AG10803 (cell line): ENCODE results near the gene DLG2.

Source experiments
- DNase-seq: peaks from one replicate; pipeline ENCODE4 v3.0.0; 2010; ENCODE audit warnings: low read depth
- H3K4me3 ChIP-seq: 2 replicates; pipeline ENCODE4 v1.5.1; 2011; ENCODE audit warnings: mild to moderate bottlenecking, low read length, control low read depth
- TF ChIP-seq, protein P1 (sequence below): conservative IDR thresholded peaks from 2 replicates; pipeline ENCODE4 v1.5.1; 2011; ENCODE audit warnings: mild to moderate bottlenecking, low read length, control low read depth, inconsistent platforms

The DLG2 gene

DNA sequence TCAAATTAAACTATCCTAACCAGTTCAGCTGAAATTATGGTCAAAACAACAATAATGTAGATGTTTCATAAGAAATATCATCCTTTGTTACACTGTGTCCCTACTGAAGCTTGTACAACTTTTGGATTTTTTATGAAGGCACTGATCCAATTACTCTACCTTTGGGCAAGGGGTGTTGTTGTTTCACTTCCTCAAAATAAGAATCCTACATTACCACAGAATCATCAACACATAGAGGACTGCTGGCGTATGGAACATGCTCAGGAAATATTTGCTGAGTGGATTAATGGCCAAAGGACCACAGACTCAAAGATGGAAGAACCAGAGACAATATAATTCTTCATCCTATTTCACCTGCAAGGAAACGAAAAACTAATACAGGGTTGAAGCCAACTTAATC is 1433.4 kb downstream of the DLG2 start:
- DNase-seq, result no peak
- TF ChIP-seq, protein P1, sequence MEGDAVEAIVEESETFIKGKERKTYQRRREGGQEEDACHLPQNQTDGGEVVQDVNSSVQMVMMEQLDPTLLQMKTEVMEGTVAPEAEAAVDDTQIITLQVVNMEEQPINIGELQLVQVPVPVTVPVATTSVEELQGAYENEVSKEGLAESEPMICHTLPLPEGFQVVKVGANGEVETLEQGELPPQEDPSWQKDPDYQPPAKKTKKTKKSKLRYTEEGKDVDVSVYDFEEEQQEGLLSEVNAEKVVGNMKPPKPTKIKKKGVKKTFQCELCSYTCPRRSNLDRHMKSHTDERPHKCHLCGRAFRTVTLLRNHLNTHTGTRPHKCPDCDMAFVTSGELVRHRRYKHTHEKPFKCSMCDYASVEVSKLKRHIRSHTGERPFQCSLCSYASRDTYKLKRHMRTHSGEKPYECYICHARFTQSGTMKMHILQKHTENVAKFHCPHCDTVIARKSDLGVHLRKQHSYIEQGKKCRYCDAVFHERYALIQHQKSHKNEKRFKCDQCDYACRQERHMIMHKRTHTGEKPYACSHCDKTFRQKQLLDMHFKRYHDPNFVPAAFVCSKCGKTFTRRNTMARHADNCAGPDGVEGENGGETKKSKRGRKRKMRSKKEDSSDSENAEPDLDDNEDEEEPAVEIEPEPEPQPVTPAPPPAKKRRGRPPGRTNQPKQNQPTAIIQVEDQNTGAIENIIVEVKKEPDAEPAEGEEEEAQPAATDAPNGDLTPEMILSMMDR, result no peak
- H3K4me3 ChIP-seq, result no peak overlapping the region

DNA sequence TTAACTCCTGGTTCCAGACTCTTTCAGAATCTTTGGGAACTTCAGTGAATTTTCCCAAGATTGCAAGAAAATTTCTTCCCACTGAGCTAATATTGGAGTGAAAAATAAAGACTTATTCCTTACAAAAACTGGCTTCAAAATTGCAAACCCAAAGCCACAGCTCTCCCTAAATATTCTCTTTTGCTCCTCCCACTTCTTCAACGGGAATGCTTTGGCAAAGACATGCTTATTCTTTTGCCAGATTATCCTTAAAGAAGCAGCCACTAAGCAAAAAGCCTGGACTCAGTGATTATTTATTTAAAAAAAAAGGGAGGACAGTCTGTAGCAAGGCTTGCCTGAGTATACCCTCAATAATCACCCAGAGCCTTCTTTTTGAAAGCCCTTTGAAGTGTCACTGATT is 1438.6 kb downstream of the DLG2 start:
- TF ChIP-seq, protein P1, result no peak
- no peak overlapping the region for H3K4me3 ChIP-seq

DNA sequence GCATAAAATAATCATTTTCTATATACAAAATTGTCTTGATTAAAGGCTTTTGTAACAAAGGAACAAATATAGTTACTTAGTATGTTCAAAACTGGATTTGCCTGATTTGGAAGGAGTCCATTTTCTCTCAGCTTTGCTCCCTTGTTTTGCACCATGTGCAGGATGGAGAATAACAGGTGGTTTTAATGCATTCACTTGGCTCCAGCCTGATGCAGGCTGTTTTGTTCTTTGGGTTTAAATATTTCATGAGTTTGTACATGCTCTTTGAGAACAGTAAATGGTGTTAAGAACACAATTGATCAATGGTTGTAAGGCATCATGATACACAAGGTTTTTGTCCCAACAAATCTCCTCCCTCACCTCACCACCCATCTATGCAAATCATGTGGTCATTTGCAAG is 1454.1 kb downstream of the DLG2 start:
- DNase-seq, result no peak
- TF ChIP-seq, protein P1, result no peak
- no peak overlapping the region for H3K4me3 ChIP-seq

More for the DNA sequence above, 1438.6 kb downstream of the DLG2 start:
- no peak for DNase-seq

DNA sequence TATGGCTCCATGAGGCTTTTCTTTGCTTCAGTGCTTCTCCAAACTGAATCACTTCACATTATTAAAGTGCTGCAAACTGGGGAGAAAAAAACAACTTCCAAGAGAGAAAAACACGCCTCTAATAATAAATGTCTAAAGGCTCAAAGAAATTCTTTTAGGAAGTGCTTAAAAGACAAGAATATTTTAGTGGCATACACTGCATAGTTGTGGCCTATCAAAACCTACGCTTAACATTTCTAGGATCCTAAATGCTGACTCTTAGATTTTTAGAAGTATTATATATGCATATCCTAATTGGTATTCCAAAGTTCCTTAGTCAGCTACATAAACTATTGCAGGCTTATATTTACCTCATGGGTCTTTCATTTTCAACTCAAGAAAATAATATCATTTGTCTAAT is 1462.0 kb downstream of the DLG2 start:
- TF ChIP-seq, protein P1, result no peak
- H3K4me3 ChIP-seq, result no peak overlapping the region
- peak; percentile 1 for DNase-seq

DNA sequence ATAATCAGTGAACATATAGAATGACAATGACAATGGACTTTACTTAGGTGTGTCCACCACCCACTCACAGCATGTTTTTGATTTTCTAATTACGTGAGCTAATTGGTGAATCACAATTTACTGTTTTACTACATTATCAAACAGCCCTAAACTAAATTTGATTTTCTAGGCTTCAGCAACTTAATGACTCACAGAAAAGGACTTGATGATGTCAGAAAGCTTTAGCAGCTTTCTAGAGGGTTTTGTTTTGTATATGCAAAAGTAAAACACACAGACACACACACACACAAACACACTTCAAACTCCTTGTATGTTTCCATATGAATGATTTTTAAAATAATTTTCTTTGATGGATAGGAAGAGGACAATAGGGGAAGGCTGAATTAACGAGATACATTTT is 1462.4 kb downstream of the DLG2 start:
- no peak for DNase-seq
- TF ChIP-seq, protein P1, result no peak
- H3K4me3 ChIP-seq, result no peak overlapping the region

DNA sequence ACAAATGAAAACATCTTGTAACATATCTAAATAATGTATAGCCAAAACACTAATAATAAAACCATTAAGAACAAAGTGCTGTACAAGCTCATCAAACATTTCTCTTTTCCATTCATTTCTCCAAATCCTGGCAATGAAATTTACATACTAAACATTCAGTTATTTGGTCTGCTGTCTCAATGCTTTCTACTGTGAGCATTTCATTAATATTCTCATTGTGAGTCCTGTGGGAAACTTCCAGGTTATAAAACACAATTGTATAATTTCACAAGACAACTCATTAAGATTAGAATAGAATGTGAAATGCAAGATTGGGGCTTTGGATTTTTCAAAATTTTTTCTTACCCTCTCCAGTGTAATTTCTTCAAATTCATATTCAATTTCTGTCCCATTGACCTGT is 1464.0 kb downstream of the DLG2 start:
- no peak overlapping the region for H3K4me3 ChIP-seq
- TF ChIP-seq, protein P1, result no peak
- no peak for DNase-seq

DNA sequence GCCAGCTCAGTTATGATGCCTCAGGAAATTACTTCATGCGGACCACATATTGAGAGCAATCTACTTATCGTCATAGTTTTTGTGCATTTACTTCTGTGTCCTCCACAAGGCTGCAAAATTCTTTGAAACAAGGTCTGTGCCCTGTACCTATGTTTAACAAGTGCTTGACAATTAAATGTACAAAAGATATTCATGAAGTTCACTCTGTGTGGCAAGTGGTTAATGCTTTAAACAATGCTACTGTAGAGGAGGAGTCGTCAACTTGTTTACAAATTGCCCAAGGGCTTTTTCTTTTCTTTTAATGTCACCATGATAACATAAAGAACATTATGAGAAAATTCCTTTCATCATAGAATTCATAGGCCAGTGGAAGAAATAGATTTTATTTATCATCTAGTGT is 1469.5 kb downstream of the DLG2 start:
- no peak overlapping the region for H3K4me3 ChIP-seq
- TF ChIP-seq, protein P1, result no peak
- DNase-seq, result no peak
